Measurements from ENCODE around the gene IL1RAPL1. TPM values are rescaled to one million over a fixed set of nuclear protein-coding genes. Genes with fewer than 3 reads are reported as not detected.

Gene IL1RAPL1
- total RNA-seq, 1 experiment from 2014 or later, result 0.10 TPM

DNA sequence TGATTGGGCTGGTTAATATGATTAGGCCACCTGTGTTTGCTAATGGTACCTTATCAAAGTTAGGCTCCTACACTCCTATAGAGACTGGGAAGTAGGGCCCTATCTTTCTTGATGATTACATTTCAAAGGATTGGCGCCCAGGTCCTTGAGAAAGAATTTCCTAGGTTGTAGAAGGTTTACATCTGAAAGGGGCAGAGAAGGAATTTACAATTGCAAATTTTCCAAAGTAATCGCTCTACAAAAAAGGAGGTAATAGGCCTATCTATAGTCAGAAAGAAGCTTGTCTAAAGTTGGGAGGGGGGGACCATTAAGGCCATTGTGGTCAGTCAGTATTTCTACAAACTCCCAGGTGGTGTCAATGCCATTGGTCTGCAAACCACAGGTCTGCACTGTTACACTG lies 638.4 kb downstream of the IL1RAPL1 start:
- no peaks in the 10 kb centered on the region for H3K9me3 ChIP-seq
- no peaks in the 10 kb centered on the region for H3K27me3 ChIP-seq
- no peak overlapping the region for H3K4me3 ChIP-seq
- no peaks in the 10 kb centered on the region for H3K36me3 ChIP-seq
- no peak for DNase-seq

DNA sequence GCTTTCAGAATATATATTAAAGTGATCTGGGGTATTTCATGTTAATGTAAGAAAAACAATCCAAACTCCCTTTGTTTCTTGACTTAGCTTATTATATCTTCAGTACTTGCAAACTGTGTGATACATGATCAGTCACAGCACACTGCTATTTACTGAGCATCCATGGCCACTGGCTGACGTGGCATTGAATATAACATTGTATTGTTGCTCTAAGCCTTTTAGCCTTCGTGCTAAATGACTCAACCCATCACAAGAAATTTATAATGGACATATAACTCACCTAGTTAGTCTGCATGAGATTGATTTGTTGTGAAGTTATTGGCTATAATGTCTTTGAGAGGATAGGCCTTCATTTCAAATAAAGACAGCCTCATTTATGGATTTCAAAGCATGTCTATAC lies 642.6 kb downstream of the IL1RAPL1 start:
- peak; percentile 6 for DNase-seq
- no peaks in the 10 kb centered on the region for H3K27me3 ChIP-seq
- no peak overlapping the region for H3K4me3 ChIP-seq
- H3K36me3 ChIP-seq, result no peaks in the 10 kb centered on the region
- H3K9me3 ChIP-seq, result no peaks in the 10 kb centered on the region

DNA sequence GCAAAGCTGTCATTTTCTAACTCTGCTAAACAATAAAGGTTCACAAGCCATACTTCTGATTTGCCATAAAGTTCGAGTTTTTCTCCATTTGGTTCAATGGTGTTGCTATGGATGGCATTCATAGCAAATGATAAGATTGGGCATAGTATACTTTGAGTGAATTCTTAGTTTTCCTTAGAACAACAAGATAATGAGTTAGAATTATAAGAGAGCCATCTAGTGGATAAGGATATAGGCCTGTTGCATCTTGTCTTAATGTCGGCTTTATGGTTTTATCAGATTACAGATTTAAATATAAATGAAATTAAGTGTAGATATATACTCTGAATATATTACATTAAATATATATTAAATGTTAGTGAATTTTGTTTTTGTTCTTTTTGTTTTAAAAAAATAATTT lies 644.6 kb downstream of the IL1RAPL1 start:
- Histone ChIP-seq H3K36me3 (no peaks in the 10 kb centered on the region), H3K4me3 (no peak overlapping the region), H3K9me3 (no peaks in the 10 kb centered on the region), H3K27me3 (no peaks in the 10 kb centered on the region)
- DNase-seq, result no peak

DNA sequence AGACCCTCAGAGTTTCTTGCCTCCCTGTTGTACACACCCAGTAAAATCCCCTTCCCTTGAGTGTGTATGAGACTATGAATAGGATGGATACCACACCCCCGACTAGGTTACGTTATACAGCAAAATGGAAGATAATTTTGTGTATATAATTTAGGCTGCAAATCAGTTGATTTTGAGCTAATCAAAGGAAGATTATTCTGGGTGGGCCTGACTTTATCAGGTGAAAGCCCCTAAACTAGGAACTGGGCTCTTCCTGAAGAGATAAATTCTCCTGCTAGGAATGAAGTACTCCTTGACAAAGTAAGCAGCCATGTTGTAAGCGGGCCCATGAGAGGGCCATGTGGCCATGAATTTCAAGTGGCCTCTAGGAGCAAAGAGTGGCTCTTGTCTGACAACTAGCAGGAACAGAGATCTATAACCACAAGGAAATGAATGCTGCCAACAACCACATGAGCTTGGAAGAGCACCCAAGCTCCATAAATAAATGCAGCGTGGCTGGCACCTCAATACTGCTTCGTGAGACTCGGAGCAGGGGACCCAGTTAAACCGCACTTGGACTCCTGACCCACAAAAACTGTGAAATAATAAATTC lies 646.4 kb downstream of the IL1RAPL1 start:
- DNase-seq, result no peak
- Histone ChIP-seq H3K36me3 (no peaks in the 10 kb centered on the region), H3K27me3 (no peaks in the 10 kb centered on the region), H3K4me3 (no peak overlapping the region), H3K9me3 (no peaks in the 10 kb centered on the region)

DNA sequence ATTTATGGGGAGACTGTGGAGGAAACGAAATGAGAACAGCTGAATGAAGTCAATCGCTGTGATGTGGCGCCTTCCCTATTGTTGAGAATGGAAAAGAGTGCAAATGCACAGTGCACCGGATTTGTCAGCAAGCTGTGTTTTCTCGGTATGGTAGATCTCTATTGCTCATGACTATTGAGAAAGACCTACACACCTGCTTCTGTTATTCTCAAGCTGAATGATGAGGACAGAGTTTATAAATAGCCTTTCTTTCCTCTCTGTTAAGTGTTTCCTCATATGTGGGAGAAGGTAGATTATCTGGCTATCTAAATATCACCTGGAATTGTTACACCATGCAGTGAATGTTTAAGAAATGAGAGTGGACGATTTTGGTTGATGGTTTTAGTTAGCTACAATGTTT lies 650.7 kb downstream of the IL1RAPL1 start:
- H3K36me3 ChIP-seq, result no peaks in the 10 kb centered on the region
- H3K4me3 ChIP-seq, result no peak overlapping the region
- H3K9me3 ChIP-seq, result no peaks in the 10 kb centered on the region
- no peak for DNase-seq
- no peaks in the 10 kb centered on the region for H3K27me3 ChIP-seq

DNA sequence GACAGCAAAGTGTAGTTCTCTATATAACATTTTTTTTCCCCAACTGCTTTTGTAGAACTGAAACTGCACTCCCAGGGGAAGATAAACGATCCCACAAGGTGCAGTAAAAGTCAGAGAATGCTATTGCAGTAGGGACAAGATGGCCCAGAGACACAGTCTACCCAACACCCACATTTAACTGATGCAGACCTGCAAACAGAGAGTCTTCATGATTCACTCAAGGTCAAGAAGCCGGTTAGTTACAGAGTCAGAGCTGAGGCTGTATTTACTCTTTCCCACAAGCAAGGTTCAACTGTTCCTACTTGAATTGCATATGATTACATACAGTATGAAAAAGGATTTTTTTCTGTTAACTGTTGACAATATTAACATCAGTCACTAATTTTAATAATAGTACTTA lies 654.6 kb downstream of the IL1RAPL1 start:
- no peaks in the 10 kb centered on the region for H3K36me3 ChIP-seq
- no peaks in the 10 kb centered on the region for H3K9me3 ChIP-seq
- no peak overlapping the region for H3K4me3 ChIP-seq
- no peaks in the 10 kb centered on the region for H3K27me3 ChIP-seq
- DNase-seq, result no peak

DNA sequence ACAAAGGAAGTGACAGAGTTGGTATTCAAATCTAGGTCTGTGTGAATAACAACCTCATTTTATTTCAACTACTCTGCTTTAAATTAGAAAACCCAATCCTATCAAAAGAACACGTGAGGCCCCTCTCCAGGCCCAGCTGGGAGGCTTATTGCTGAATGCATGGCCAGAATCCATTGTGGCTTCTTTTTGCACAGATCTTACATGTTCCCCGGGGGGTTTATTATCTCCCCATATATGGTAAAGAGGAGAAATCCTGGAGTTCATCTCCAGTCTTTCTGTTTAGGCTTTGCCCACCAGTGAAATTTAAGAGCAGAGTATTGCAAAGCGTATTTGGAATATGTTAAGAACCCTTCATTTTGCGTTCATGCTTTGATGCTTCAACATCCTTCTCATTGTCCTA lies 655.6 kb downstream of the IL1RAPL1 start:
- H3K4me3 ChIP-seq, result no peak overlapping the region
- H3K36me3 ChIP-seq, result no peaks in the 10 kb centered on the region
- no peaks in the 10 kb centered on the region for H3K27me3 ChIP-seq
- DNase-seq, result no peak
- no peaks in the 10 kb centered on the region for H3K9me3 ChIP-seq

DNA sequence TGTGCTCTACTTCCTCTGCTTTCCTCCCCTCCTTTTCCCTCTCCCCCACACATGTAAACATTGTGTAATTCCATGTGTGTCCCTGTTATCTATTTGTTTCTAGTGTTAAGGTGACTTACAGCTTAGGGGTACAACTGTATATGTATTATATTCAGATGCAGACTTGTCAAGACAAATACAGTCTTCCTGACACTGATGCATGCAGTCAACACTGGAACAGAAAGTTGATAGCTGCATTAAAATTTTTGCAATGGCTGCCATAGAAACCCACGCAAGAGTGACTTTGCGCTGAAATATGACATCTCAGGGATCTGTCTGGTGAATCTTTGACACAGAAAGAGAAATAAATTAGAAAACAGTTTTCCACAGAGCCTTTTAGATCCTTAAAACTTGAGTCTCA lies 656.7 kb downstream of the IL1RAPL1 start:
- Histone ChIP-seq H3K36me3 (no peaks in the 10 kb centered on the region), H3K4me3 (no peak overlapping the region), H3K27me3 (no peaks in the 10 kb centered on the region), H3K9me3 (no peaks in the 10 kb centered on the region)
- DNase-seq, result no peak

DNA sequence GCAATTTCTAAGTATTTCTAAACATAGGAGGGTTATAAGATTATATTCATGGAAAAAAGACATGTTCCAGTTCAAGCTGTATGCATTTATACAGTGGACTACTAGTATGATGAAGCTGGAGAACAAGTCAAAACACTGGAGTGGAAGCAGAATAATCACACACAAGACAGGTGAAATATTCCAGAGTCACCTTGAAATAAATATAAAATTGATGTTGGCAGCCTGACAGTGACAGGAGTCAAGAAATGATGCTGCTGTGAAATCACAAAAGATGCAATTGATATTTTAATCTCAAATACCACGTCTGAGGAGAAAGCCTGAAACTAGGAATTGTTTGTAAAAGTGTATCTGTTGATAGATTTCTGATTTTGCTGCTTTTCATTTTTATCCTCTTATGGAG lies 667.3 kb downstream of the IL1RAPL1 start:
- Histone ChIP-seq H3K9me3 (no peaks in the 10 kb centered on the region), H3K36me3 (no peaks in the 10 kb centered on the region), H3K4me3 (no peak overlapping the region), H3K27me3 (no peaks in the 10 kb centered on the region)
- DNase-seq, result no peak

DNA sequence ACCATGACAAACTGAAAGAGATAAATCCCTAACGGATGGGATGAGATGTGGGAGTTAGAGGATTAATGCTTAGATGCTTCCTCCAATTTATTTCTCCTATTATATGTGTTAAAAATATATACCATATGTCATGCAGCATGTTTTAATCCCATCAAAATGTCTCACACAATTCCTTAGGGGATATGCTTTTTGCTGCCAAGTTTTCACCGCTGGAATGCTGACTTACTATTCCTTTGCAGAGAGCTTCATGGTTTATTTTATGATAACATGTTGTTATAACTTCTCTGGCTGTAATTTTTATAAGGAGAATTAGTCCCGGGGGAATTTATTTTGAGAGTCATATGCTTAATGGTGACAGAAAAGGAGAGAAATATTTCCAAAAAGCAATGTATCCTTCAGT lies 670.3 kb downstream of the IL1RAPL1 start:
- DNase-seq, result peak; percentile 5
- Histone ChIP-seq H3K27me3 (no peaks in the 10 kb centered on the region), H3K9me3 (no peaks in the 10 kb centered on the region), H3K4me3 (no peak overlapping the region), H3K36me3 (no peaks in the 10 kb centered on the region)

DNA sequence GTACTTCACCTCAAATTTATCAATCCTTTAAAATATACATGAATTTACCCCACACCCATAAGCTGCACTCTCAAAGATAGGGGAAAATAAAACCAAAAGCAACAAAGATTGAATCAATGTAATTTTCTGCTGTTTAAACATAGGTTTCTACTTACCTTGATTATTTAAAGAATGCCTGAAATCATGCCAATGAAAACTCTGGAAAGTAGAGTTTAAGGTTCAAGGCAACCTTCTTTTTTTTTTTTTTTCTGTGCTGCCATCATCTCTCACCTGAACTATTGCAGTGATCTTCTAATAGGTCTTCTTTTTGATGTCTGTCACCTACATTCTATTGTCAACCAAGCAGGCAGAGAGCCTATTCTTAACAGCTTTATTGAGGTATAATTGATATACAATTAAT lies 682.1 kb downstream of the IL1RAPL1 start:
- Histone ChIP-seq H3K9me3 (no peaks in the 10 kb centered on the region), H3K4me3 (no peak overlapping the region), H3K27me3 (no peaks in the 10 kb centered on the region), H3K36me3 (no peaks in the 10 kb centered on the region)
- no peak for DNase-seq

DNA sequence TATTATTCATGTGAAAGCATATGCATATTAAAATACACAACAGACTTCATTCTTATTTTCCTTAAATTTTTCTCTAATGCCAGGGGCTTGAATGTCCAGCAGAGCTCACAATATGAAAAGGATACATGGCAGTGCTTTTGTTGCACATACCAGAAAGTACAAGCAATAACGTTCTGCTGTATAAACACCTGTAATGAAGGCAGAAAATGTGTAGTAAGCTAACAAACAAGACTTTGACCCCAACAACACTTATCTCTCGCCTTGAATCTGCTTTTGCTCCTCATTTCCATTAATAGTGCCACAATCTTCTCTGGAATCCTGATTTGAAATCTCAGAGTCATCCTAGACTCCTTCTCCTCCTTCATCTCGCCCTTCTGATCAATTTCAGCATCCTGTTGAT lies 687.3 kb downstream of the IL1RAPL1 start:
- no peak overlapping the region for H3K4me3 ChIP-seq
- H3K27me3 ChIP-seq, result no peaks in the 10 kb centered on the region
- no peaks in the 10 kb centered on the region for H3K36me3 ChIP-seq
- no peaks in the 10 kb centered on the region for H3K9me3 ChIP-seq
- no peak for DNase-seq

DNA sequence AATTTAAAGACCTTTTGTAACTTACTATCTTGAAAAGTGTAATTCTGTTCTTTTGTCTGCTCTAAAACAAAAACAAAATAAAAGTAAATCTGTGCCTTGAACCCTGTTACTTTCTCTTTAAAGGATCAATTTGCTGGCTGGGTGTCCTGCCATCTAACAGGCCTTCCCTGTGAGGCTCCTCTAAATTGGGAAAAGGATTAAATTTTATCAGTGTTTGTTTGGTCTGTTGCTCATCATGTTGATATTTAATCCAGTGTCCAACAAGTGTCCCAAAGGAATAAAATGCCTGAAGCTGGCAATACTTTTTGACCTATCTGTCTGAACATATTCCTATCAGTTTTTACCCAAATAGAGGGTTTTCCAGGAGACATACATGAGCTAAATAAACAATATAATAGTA lies 688.7 kb downstream of the IL1RAPL1 start:
- Histone ChIP-seq H3K4me3 (no peak overlapping the region), H3K36me3 (no peaks in the 10 kb centered on the region), H3K27me3 (no peaks in the 10 kb centered on the region), H3K9me3 (no peaks in the 10 kb centered on the region)
- DNase-seq, result no peak

DNA sequence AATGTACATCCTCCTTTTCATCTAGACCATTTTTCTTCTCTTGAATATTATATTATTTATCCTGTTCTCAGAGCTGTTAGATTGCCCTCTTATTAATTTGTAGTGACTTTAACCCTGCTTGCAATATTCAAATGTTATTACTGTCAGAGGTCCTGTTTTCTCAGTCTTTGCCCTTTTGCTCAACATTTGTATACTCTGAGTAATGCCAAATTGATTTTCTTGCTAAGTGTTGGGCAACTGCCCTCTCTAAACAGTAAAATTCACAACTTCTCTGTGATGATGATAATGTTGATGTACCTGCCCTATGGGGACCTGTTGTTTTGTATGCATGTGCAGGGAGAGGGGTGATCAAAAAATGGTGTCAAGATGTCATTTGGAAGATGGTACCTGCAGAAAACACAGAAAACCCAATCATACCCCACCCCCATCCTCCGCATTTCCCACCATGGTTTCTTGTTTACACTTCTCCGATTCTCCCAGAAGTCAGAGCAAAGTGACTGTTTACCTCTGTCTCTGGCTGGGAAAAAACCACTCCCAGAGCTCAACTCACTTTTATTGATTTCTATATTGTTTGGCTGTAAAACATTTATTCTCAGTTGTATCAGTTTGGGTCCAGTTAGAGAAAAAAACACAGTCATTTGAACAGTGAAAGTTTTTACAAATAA lies 694.0 kb downstream of the IL1RAPL1 start:
- Histone ChIP-seq H3K9me3 (no peaks in the 10 kb centered on the region), H3K4me3 (no peak overlapping the region), H3K27me3 (no peaks in the 10 kb centered on the region), H3K36me3 (no peaks in the 10 kb centered on the region)
- DNase-seq, result no peak

DNA sequence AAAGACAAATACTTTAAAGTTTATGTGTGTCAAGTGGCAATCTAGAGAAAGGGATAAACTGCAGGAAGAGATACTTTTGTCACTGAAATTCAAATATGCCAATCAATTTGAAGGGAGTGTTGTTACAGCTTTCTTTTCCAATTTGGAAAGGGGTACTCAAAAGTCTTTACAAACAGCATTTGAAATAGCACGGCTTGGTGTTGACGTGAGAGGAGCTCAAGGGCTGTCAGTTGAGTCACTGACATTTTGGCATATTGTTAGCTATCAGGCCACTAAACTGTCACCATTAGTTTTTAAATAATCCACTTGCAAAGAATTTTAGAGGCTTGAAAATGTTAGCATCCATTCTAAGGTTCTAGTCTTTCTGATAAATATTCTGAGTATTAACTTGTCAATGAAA lies 698.4 kb downstream of the IL1RAPL1 start:
- Histone ChIP-seq H3K27me3 (no peaks in the 10 kb centered on the region), H3K36me3 (no peaks in the 10 kb centered on the region), H3K9me3 (no peaks in the 10 kb centered on the region), H3K4me3 (no peak overlapping the region)
- no peak for DNase-seq

DNA sequence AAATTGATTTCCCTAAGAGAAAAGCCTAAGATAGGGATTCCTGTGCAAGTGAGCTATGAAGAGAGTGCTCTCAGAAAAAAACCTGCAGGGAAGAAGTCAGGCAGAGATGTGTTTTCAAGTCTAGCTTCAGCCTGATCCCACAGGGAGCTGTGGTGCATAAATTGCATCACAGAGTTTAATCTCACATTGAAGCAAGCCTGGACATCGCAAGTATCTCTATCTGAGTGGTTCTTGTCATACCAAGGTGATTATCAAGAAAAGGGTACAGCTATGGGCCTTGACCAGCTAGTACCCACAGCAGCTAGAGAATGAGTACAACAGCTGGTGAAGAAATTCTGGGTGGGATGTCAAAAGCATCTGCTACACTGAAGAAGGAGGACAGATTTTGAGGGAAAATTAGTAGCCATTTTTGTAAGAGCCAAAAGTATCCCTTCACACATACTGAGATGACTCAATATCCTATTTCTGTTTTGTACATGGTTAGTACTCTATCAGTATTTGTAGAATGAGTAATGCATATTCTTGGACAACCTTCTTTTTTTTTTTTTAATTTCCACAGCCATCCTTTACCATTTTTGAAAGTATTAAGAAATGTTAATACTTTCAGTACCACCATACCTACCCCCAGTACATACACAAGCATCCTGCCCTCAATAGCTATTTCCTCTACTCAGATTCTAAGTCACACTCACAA lies 708.9 kb downstream of the IL1RAPL1 start:
- Histone ChIP-seq H3K27me3 (no peaks in the 10 kb centered on the region), H3K36me3 (no peaks in the 10 kb centered on the region), H3K4me3 (no peak overlapping the region), H3K9me3 (no peaks in the 10 kb centered on the region)
- DNase-seq, result no peak

DNA sequence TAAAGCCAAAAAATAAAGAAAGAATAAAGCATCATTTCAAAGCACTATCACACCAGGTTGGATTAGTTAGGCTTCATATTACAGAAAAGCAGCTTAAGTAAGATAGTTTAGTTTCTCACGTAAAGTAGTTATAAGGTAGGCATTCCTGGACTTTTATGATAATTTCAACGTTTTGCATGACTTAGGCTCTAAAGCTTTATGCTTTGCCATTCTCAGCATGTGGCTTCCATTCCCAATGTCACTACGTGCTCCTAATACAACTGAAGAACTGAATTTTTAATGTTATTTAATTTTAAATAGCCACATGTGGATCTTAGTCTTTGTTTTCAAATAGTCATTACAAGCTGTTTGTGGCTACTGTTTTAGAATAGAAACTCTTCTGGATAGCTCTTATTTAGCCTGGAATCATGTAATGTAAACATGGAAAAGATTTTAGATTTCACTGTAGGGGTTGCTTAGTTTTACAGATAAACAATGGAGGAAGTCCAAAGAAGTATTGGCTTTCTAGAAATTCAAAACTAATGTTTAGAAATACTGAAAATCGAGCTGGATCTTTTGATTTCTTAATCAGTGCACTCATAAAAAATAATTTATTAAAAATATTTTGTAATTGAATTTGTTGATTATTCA lies 710.0 kb downstream of the IL1RAPL1 start:
- H3K36me3 ChIP-seq, result no peaks in the 10 kb centered on the region
- no peak overlapping the region for H3K4me3 ChIP-seq
- no peaks in the 10 kb centered on the region for H3K9me3 ChIP-seq
- DNase-seq, result no peak
- H3K27me3 ChIP-seq, result no peaks in the 10 kb centered on the region

DNA sequence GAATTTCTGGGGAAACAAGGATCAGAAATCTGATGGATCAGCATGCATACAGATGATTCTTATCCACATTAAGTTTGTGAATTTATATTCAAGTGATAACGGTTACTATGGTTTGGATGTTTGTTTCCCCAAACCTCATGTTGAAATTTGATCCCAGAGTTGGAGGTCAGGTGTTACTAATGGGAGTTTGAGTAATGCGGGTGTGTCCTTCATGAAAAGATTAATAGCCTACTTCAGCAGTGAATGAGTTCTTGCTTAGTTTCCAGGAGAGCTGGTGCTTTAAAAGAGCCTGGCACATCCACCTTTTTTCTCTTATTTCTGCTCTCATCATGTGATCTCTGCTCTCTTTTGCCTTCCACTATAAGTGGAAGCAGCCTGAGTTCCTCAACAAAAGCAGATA lies 712.4 kb downstream of the IL1RAPL1 start:
- no peaks in the 10 kb centered on the region for H3K9me3 ChIP-seq
- H3K4me3 ChIP-seq, result no peak overlapping the region
- no peaks in the 10 kb centered on the region for H3K27me3 ChIP-seq
- no peaks in the 10 kb centered on the region for H3K36me3 ChIP-seq
- DNase-seq, result no peak

All from MG63 (cell line).